H9 (cell line): ENCODE results near the gene GTF2F2. TPM values are rescaled to one million over a fixed set of nuclear protein-coding genes. Genes with fewer than 3 reads are reported as not detected.

Experiments used
- DNase-seq: peaks from one replicate; pipeline ENCODE4 v3.0.0-alpha.2; 2017
- H2AFZ ChIP-seq: one replicate; pipeline ENCODE4 v1.6.1; 2013; ENCODE audit warnings: mild to moderate bottlenecking, low read length, control low read depth, moderate library complexity
- H2AK5ac ChIP-seq: 2 replicates; pipeline ENCODE4 v1.6.1; 2013; ENCODE audit warnings: low read length, control low read depth, mixed read lengths; ENCODE audit not compliant: insufficient read length
- H2BK120ac ChIP-seq: one replicate; pipeline ENCODE4 v1.6.1; 2013; ENCODE audit warnings: low read depth, mild to moderate bottlenecking, low read length, control low read depth, inconsistent platforms; ENCODE audit not compliant: poor library complexity, severe bottlenecking
- H2BK12ac ChIP-seq: 2 replicates; pipeline ENCODE4 v1.6.1; 2013; ENCODE audit warnings: low read length, control low read depth, mixed read lengths, low read depth; ENCODE audit not compliant: insufficient read length
- H2BK15ac ChIP-seq: 2 replicates; pipeline ENCODE4 v1.6.1; 2013; ENCODE audit warnings: low read depth, low read length, control low read depth
- H2BK20ac ChIP-seq: one replicate; pipeline ENCODE4 v1.6.1; 2013; ENCODE audit warnings: low read depth, mild to moderate bottlenecking, low read length, control low read depth, inconsistent platforms; ENCODE audit not compliant: poor library complexity, severe bottlenecking
- H2BK5ac ChIP-seq: 2 replicates; pipeline ENCODE4 v1.6.1; 2013; ENCODE audit warnings: low read length, control low read depth, mixed read lengths; ENCODE audit not compliant: insufficient read length
- H3K14ac ChIP-seq: 2 replicates; pipeline ENCODE4 v1.6.1; 2013; ENCODE audit warnings: low read length, control low read depth; ENCODE audit not compliant: insufficient read depth
- H3K18ac ChIP-seq: 2 replicates; pipeline ENCODE4 v1.6.1; 2013; ENCODE audit warnings: low read depth, mild to moderate bottlenecking, mixed read lengths, low read length, control low read depth; ENCODE audit not compliant: insufficient read length
- H3K23ac ChIP-seq: 2 replicates; pipeline ENCODE4 v1.6.1; 2013; ENCODE audit warnings: low read length, control low read depth, mixed read lengths, low read depth; ENCODE audit not compliant: insufficient read length
- H3K23me2 ChIP-seq: 2 replicates; pipeline ENCODE4 v1.6.1; 2013; ENCODE audit warnings: low read depth, mild to moderate bottlenecking, mixed read lengths, low read length, control low read depth; ENCODE audit not compliant: insufficient read length, poor library complexity, severe bottlenecking
- H3K27ac ChIP-seq: 2 replicates; pipeline ENCODE4 v1.5.1; 2013; ENCODE audit warnings: low read length, control low read depth, mixed read lengths, low read depth; ENCODE audit not compliant: insufficient read length
- H3K27me3 ChIP-seq: 2 replicates; pipeline ENCODE4 v1.6.1; 2013; ENCODE audit warnings: low read length, control low read depth, inconsistent platforms; ENCODE audit not compliant: insufficient read depth
- H3K4ac ChIP-seq: 2 replicates; pipeline ENCODE4 v1.6.1; 2013; ENCODE audit warnings: low read depth, mild to moderate bottlenecking, control low read depth, inconsistent platforms, low read length, moderate library complexity
- H3K4me1 ChIP-seq: 2 replicates; pipeline ENCODE4 v1.6.1; 2013; ENCODE audit warnings: low read length, control low read depth, inconsistent platforms; ENCODE audit not compliant: insufficient read depth
- H3K4me2 ChIP-seq: 2 replicates; pipeline ENCODE4 v1.6.1; 2013; ENCODE audit warnings: low read length, control low read depth, mixed read lengths; ENCODE audit not compliant: insufficient read length, insufficient read depth
- H3K56ac ChIP-seq: 2 replicates; pipeline ENCODE4 v1.6.1; 2013; ENCODE audit warnings: low read depth, mild to moderate bottlenecking, mixed read lengths, low read length, control low read depth; ENCODE audit not compliant: insufficient read length
- H3K79me1 ChIP-seq: 2 replicates; pipeline ENCODE4 v1.6.1; 2013; ENCODE audit warnings: low read depth, mild to moderate bottlenecking, moderate library complexity, low read length, control low read depth, inconsistent platforms; ENCODE audit not compliant: insufficient read depth, poor library complexity, severe bottlenecking
- H3K79me2 ChIP-seq: 2 replicates; pipeline ENCODE4 v1.6.1; 2013; ENCODE audit warnings: low read length, control low read depth, inconsistent platforms; ENCODE audit not compliant: insufficient read depth
- H3K9ac ChIP-seq: 2 replicates; pipeline ENCODE4 v1.6.1; 2013; ENCODE audit warnings: low read length, control low read depth, mixed read lengths; ENCODE audit not compliant: insufficient read length; ENCODE audit errors: extremely low read depth
- H3K9me3 ChIP-seq: one replicate; pipeline ENCODE4 v1.6.1; 2013; ENCODE audit warnings: low read depth, low read length, inconsistent platforms; ENCODE audit not compliant: control insufficient read depth
- H3T11ph ChIP-seq: one replicate; pipeline ENCODE4 v1.6.1; 2013; ENCODE audit warnings: mild to moderate bottlenecking, low read length, control low read depth, inconsistent platforms
- H4K20me1 ChIP-seq: one replicate; pipeline ENCODE4 v1.6.1; 2013; ENCODE audit not compliant: control insufficient read depth, insufficient read length, insufficient read depth
- H4K5ac ChIP-seq: 2 replicates; pipeline ENCODE4 v1.6.1; 2013; ENCODE audit warnings: low read depth, mild to moderate bottlenecking, mixed read lengths, low read length, control low read depth; ENCODE audit not compliant: insufficient read length
- H4K8ac ChIP-seq: replicated peaks from 2 replicates; pipeline ENCODE4 v1.6.1; 2013; ENCODE audit warnings: low read length, control low read depth, mixed read lengths, low read depth; ENCODE audit not compliant: insufficient read length
- H4K91ac ChIP-seq: 2 replicates; pipeline ENCODE4 v1.6.1; 2013; ENCODE audit warnings: low read depth, mild to moderate bottlenecking, moderate library complexity, mixed read lengths, low read length, control low read depth; ENCODE audit not compliant: insufficient read length
- H3K27ac Mint-ChIP-seq, 3 experiments: 2 replicates in 2 of 3; 3 replicates in 1 of 3; pipeline ENCODE4 v1.8.0; 2020 to 2021; ENCODE audit warnings: mixed read lengths in 3 of 3, mild to moderate bottlenecking in 1 of 3, moderate library complexity in 1 of 3
- H3K27me3 Mint-ChIP-seq: 2 replicates; pipeline ENCODE4 v1.8.0; 2021; ENCODE audit warnings: low read depth, mild to moderate bottlenecking, moderate library complexity, mixed read lengths
- H3K36me3 Mint-ChIP-seq, 3 experiments: 2 replicates in 2 of 3; 3 replicates in 1 of 3; pipeline ENCODE4 v1.8.0; 2020 to 2021; ENCODE audit warnings: low read depth in 3 of 3, mixed read lengths in 3 of 3; ENCODE audit not compliant: insufficient read depth in 1 of 3
- H3K4me1 Mint-ChIP-seq, 2 experiments: 2 replicates each; pipeline ENCODE4 v1.8.0; 2020; ENCODE audit warnings: mixed read lengths in 2 of 2
- H3K4me3 Mint-ChIP-seq, 2 experiments: 2 replicates in 1 of 2; 3 replicates in 1 of 2; pipeline ENCODE4 v1.8.0; 2020 to 2021; ENCODE audit warnings: mild to moderate bottlenecking in 2 of 2, mixed read lengths in 2 of 2, moderate library complexity in 1 of 2
- H3K9me3 Mint-ChIP-seq, 2 experiments: 2 replicates in 1 of 2; 3 replicates in 1 of 2; pipeline ENCODE4 v1.8.0; 2020; ENCODE audit warnings: mild to moderate bottlenecking in 2 of 2, mixed read lengths in 2 of 2, moderate library complexity in 1 of 2
- CTCF ChIP-seq: fragments of 200-600 bp; sonication (generic); conservative IDR thresholded peaks from 3 replicates; pipeline ENCODE4 v1.8.0; 2021; ENCODE audit warnings: antibody characterized with exemption, mild to moderate bottlenecking
- WGBS: extraction: QIAGEN DNeasy Blood & Tissue Kit; methylation state at CpG from one replicate; pipeline ENCODE4 v1.1.7; 2013; ENCODE audit warnings: missing lambda C conversion rate, low lambda C conversion rate, mixed read lengths; ENCODE audit not compliant: insufficient read length; ENCODE audit errors: extremely low coverage; 5-methylcytosine and 5-hydroxymethylcytosine counted together
- total RNA-seq: library from RNA; stranded (reverse); gene quantifications from 2 replicates; pipeline ENCODE4 v1.2.1, GENCODE V29; 2021

Gene GTF2F2
- total RNA-seq, 1 experiment from 2014 or later: 29.6 TPM

GRCh38 chr13:45143346-45143751 lies 23.0 kb downstream of the GTF2F2 start:
- Mint-ChIP-seq H3K27me3 (no peaks in the 10 kb centered on the region), H3K27ac (peak overlapping the region in 2 of 3 experiments; percentile 19 to 87; a peak in 5 of 7 replicates), H3K4me1 (peaks cover 4 to 11% of the 10 kb centered on the region in 2 experiments; a peak in 3 of 4 replicates), H3K36me3 (peaks cover 2 to 12% (median 5%) of the 10 kb centered on the region in 3 experiments; a peak in 6 of 7 replicates), H3K9me3 (no peaks in the 10 kb centered on the region), H3K4me3 (no peak overlapping the region)
- H3T11ph ChIP-seq: no peak overlapping the region
- H3K9me3 ChIP-seq: no peaks in the 10 kb centered on the region
- H3K79me1 ChIP-seq: peaks cover 7% of the 10 kb centered on the region
- H2AK5ac ChIP-seq: no peak overlapping the region
- H2BK15ac ChIP-seq: no peak overlapping the region
- no peak overlapping the region for H3K18ac ChIP-seq
- H3K27me3 ChIP-seq: no peaks in the 10 kb centered on the region
- no peak overlapping the region for H3K23ac ChIP-seq
- no peak overlapping the region for H2BK12ac ChIP-seq
- no peak overlapping the region for H2BK120ac ChIP-seq
- H3K4me2 ChIP-seq: no peak overlapping the region
- H3K27ac ChIP-seq: no peak overlapping the region
- H3K79me2 ChIP-seq: no peaks in the 10 kb centered on the region; the same call in 1 of the 2 replicates
- no peaks in the 10 kb centered on the region for H3K23me2 ChIP-seq
- no peak overlapping the region for H4K8ac ChIP-seq
- no peaks in the 10 kb centered on the region for H3K4me1 ChIP-seq
- H2BK5ac ChIP-seq: no peak overlapping the region
- no peak overlapping the region for H2BK20ac ChIP-seq
- H3K9ac ChIP-seq: no peak overlapping the region
- no peak overlapping the region for H3K4ac ChIP-seq
- no peak overlapping the region for H3K14ac ChIP-seq
- no peak overlapping the region for H4K5ac ChIP-seq
- H2AFZ ChIP-seq: no peak overlapping the region
- H4K91ac ChIP-seq: no peak overlapping the region
- no peaks in the 10 kb centered on the region for H4K20me1 ChIP-seq
- no peak overlapping the region for H3K56ac ChIP-seq
- no peak for DNase-seq
- TF ChIP-seq CTCF: no peak
- no CpG with 5 or more reads among the region's 7 CpGs for WGBS
